Activated CD4-positive, alpha-beta T cell treated with anti-CD3 and anti-CD28 coated beads for 36 hours (primary cell): ENCODE measurements around the gene RAB17. TPM values are rescaled to one million over a fixed set of nuclear protein-coding genes. Genes with fewer than 3 reads are reported as not detected.
"Not testable (repeated sequence)": the region's sequence is repeated elsewhere in the genome, so short reads cannot be mapped to it uniquely, and the experiment has no call there.

ENCODE experiments used
- ATAC-seq: fragments of 200-7000 bp; cut with Tn5 transposase; one replicate; pipeline ENCODE4 v1.10.0; 2021; ENCODE audit warnings: mild to moderate bottlenecking, moderate library complexity
- CTCF ChIA-PET: fragments of 350-600 bp; sonication (Branson Sonifier 250); formaldehyde crosslinking; loops from one replicate; lab custom pipeline; 2021; ENCODE audit warnings: antibody characterized with exemption; lab: Charles Lee
- POLR2A ChIA-PET: fragments of 350-600 bp; sonication (Branson Sonifier 250); formaldehyde crosslinking; loops from one replicate; lab custom pipeline; 2021; ENCODE audit warnings: antibody characterized with exemption, inconsistent platforms; lab: Charles Lee
- DNase-seq: peaks from one replicate; pipeline ENCODE4 v3.0.0-alpha.2; 2020
- H3K27ac Mint-ChIP-seq: one replicate; pipeline ENCODE4 v1.8.0; 2021; ENCODE audit warnings: mixed read lengths
- H3K27me3 Mint-ChIP-seq: one replicate; pipeline ENCODE4 v1.8.0; 2021; ENCODE audit warnings: mixed read lengths
- H3K36me3 Mint-ChIP-seq: one replicate; pipeline ENCODE4 v1.8.0; 2021; ENCODE audit warnings: low read depth, mixed read lengths
- H3K4me1 Mint-ChIP-seq: one replicate; pipeline ENCODE4 v1.8.0; 2021; ENCODE audit warnings: mixed read lengths
- H3K4me3 Mint-ChIP-seq: one replicate; pipeline ENCODE4 v1.8.0; 2021; ENCODE audit warnings: mild to moderate bottlenecking, moderate library complexity, mixed read lengths
- H3K9me3 Mint-ChIP-seq: one replicate; pipeline ENCODE4 v1.8.0; 2021; ENCODE audit warnings: low read depth, mixed read lengths
- intact Hi-C, 2 experiments: fragments of 100-400 bp; cut with DNase I in 1 of 2; cut with micrococcal nuclease in 1 of 2; formaldehyde crosslinking; loops; one replicate each; pipeline versions ENCODE4 v1.14.2 to v1.15.1; 2022 to 2024; cut with DNase I, micrococcal nuclease
- total RNA-seq, 2 experiments: library from RNA; stranded (reverse); gene quantifications; one replicate each; pipeline ENCODE4 v1.2.3, GENCODE V29; 2021

RAB17 gene
- total RNA-seq, 2 experiments from 2014 or later: 0.18 to 0.30 TPM

GRCh38 chr2:237597196-237598145 is 6.9 kb upstream of the RAB17 start:
- Mint-ChIP-seq H3K27ac (no peak overlapping the region), H3K4me3 (no peak overlapping the region), H3K36me3 (no peaks in the 10 kb centered on the region), H3K27me3 (no peaks in the 10 kb centered on the region), H3K4me1 (peaks cover 7% of the 10 kb centered on the region), H3K9me3 (no peaks in the 10 kb centered on the region)
- intact Hi-C loops: no loop called here
- ATAC-seq (no peak), DNase-seq (no peak)
- CTCF ChIA-PET: interaction anchor here (0.6 kb wide), 1 partner anchor 8 kb away, joined by 3 read pairs; no protein-coding TSS in a partner anchor
- POLR2A ChIA-PET: no interaction called here

- intact Hi-C loops: no loop called here
- Mint-ChIP-seq H3K36me3 (no peaks in the 10 kb centered on the region), H3K27me3 (no peaks in the 10 kb centered on the region), H3K4me1 (peaks cover 7% of the 10 kb centered on the region), H3K4me3 (no peak overlapping the region), H3K9me3 (no peaks in the 10 kb centered on the region), H3K27ac (no peak overlapping the region)
- CTCF ChIA-PET: interaction anchor here (0.6 to 0.8 kb wide), 2 partner anchors 9 to 15 kb away, joined by 3 read pairs; no protein-coding TSS in a partner anchor
- DNase-seq (no peak), ATAC-seq (no peak)
- POLR2A ChIA-PET: interaction anchor here (0.6 kb wide), 1 partner anchor 489 kb away, joined by 3 read pairs; no protein-coding TSS in a partner anchor
Measured at GRCh38 chr2:237596520-237597195, 6.1 kb upstream of the RAB17 start.

DNA sequence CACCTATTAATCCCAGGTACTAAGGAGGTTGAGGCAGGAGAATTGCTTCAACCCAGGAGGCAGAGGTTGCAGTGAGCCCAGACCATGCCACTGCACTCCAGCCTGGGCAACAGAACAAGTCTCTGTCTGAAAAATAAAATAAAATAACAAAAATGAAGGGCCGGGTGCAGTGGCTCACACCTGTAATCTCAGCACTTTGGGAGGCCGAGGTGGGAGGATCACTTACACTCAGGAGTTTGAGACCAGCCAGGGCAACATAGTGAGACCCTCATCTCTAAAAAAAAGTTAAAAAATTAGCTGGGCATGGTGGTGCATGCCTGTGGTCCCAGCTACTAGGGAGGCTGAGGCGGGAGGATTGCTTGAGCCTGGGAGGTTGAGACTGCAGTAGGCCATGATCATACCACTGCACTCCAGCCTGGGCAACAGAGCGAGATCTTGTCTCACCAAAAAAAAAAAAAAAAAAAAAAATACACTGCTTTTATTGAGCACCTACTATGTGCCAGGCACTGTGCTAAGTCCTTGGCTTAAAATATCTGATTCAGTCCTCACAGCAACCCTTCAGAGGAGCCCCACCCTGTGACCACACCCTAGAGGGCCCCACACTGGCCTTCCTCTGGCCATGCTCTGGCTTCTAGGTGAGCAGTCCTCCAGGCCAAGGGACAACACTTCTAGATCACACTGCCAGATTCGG is 5.4 kb upstream of the RAB17 start:
- DNase-seq, intact Hi-C loops, H3K27me3 Mint-ChIP-seq, H3K4me3 Mint-ChIP-seq, H3K9me3 Mint-ChIP-seq, ATAC-seq, H3K36me3 Mint-ChIP-seq, H3K27ac Mint-ChIP-seq: not testable (repeated sequence)
- POLR2A ChIA-PET: interaction anchor here (0.6 kb wide), 1 partner anchor 490 kb away, joined by 3 read pairs; no protein-coding TSS in a partner anchor
- peaks cover 14% of the 10 kb centered on the region for H3K4me1 Mint-ChIP-seq
- CTCF ChIA-PET: interaction anchor here (0.8 kb wide), 1 partner anchor 14 kb away, joined by 3 read pairs; no protein-coding TSS in a partner anchor

DNA sequence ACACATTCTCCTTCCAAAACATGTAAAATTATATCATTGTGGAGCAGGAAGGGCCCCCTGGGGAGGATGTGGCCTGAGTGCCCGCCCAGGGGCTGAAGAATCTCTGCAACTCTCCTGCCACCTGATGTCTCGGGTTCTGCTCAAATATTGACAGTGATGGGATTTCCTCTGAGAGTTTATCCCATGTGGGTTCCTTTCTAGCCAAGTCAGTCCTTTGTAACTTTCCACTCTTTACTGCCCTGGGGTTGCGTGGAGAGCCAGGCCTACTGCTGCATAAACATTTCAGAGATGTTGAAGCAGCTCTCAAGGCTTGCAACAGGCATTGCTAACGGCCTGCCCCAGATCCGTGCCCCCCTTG is 4.0 kb upstream of the RAB17 start:
- DNase-seq (no peak), ATAC-seq (no peak)
- Mint-ChIP-seq H3K36me3 (no peaks in the 10 kb centered on the region), H3K9me3 (no peaks in the 10 kb centered on the region), H3K27ac (no peak overlapping the region), H3K27me3 (no peaks in the 10 kb centered on the region), H3K4me1 (peaks cover 16% of the 10 kb centered on the region), H3K4me3 (no peak overlapping the region)
- intact Hi-C loops: no loop called here
- ChIA-PET POLR2A (no interaction called here), CTCF (no interaction called here)

GRCh38 chr2:237593596-237594320 is 3.2 kb upstream of the RAB17 start:
- Mint-ChIP-seq H3K27ac (no peak overlapping the region), H3K4me3 (no peak overlapping the region), H3K27me3 (no peaks in the 10 kb centered on the region), H3K9me3 (no peaks in the 10 kb centered on the region), H3K4me1 (peaks cover 16% of the 10 kb centered on the region), H3K36me3 (no peaks in the 10 kb centered on the region)
- DNase-seq (no peak), ATAC-seq (no peak)
- intact Hi-C loops: no loop called here
- ChIA-PET CTCF (no interaction called here), POLR2A (no interaction called here)

DNA sequence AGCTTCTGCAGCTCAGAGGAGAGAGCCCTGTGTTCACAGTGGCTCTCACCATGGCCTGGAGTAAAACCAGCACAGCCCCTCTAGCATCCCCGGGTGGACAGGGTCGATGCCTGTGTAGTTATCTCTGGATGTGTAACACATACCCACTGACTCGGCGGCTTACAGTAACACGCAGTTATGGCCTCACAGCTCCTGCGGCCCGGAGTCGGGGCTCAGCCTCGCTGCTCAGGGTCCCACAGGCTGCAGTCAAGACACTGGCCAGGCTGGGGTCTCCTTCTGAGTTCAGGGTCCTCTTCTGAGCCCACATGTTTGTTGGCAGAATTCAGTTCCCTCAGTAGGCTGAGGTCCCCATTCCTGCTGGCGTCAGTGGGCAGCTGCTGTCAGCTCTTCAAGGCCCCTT is 2.5 kb upstream of the RAB17 start:
- CTCF ChIA-PET: no interaction called here
- Mint-ChIP-seq H3K9me3 (no peaks in the 10 kb centered on the region), H3K36me3 (no peaks in the 10 kb centered on the region), H3K4me3 (no peak overlapping the region), H3K27me3 (no peaks in the 10 kb centered on the region), H3K4me1 (peaks cover 12% of the 10 kb centered on the region), H3K27ac (no peak overlapping the region)
- no peak for DNase-seq
- no peak for ATAC-seq
- intact Hi-C loops: no loop called here
- POLR2A ChIA-PET: no interaction called here

DNA sequence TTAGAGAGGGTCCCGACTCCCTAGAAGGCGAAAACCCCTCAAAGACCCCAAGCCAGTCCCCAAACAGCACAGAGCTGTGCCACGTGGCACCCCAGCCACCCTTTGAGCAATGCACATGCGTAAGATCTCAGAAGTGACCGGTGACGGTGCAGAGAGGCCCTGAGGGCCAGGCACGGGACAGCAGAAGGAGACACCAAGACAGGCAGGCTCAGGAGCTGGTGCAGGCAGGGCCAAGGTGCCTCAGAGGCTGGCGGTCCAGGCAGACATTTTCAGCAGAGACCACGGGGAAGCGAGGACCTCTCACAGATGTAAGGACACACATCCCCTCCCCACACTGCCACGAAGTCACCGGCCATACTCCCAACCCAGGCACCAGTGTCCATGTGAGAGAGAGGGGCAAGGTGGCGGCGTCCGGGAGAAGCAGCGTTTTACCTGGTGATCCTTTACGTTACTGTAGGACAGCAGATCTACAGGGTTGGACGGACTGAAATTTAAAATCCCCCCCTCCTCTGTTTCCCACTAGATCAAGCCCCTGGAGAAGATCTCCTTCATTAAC is 2.0 kb upstream of the RAB17 start:
- ChIA-PET CTCF (interaction anchor here (0.7 to 0.8 kb wide), 2 partner anchors 152 to 365 kb away, joined by 3 read pairs; no protein-coding TSS in a partner anchor), POLR2A (interaction anchor here (0.6 kb wide), 1 partner anchor 95 kb away, joined by 4 read pairs; no protein-coding TSS in a partner anchor)
- H3K27me3 Mint-ChIP-seq: no peaks in the 10 kb centered on the region
- no peaks in the 10 kb centered on the region for H3K36me3 Mint-ChIP-seq
- no peak overlapping the region for H3K4me3 Mint-ChIP-seq
- peaks cover 10% of the 10 kb centered on the region for H3K4me1 Mint-ChIP-seq
- intact Hi-C loops: no loop called here
- H3K27ac Mint-ChIP-seq: no peak overlapping the region
- H3K9me3 Mint-ChIP-seq: no peaks in the 10 kb centered on the region
- no peak for DNase-seq
- no peak for ATAC-seq

DNA sequence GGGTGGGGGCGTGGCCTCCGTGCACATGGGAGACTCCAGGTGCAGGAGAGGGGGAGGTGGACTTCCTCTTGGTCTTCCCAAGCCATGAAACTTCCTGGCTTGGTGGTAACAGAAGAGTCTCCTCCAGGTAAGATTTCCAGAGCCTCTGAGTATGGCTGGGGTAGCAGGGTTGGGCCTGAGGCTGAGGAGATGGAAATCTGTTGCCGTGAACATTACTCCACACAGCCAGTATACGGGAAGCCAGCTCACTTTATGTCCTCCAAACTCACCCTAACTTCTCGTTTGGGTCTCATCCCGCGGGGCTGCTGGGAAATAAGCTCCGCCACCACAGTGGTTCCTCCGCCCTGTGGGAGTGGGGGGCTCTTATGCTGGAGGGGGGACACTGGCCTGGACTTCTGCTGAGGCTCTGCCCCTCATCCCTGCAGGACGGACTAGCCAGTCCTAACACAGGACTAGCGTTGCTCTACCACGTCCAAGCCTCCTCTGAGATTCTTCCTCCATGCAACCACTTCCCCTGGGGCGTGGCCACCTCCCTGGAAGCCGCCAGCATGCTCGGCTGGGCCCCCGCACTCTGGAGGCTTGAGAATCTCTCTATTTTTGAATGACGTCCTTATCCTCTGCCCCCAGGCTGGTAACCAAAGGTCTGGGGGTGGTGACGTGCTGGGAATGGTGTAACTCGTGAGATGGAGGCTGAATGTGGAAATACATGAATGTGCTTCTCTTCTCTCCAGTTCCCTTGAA is 777 bp upstream of the RAB17 start:
- peak; percentile 42 for DNase-seq
- CTCF ChIA-PET: interaction anchor here (0.6 to 0.8 kb wide), 2 partner anchors 10 to 156 kb away, joined by 3 read pairs; no protein-coding TSS in a partner anchor
- Mint-ChIP-seq H3K27ac (no peak overlapping the region), H3K9me3 (no peaks in the 10 kb centered on the region), H3K4me3 (no peak overlapping the region), H3K36me3 (no peaks in the 10 kb centered on the region), H3K4me1 (peaks cover 10% of the 10 kb centered on the region), H3K27me3 (no peaks in the 10 kb centered on the region)
- POLR2A ChIA-PET: no interaction called here
- ATAC-seq: peak; percentile 58
- intact Hi-C loops: no loop called here

GRCh38 chr2:237588044-237588696 is 2.4 kb downstream of the RAB17 start:
- DNase-seq: no peak
- H3K4me1 Mint-ChIP-seq: peaks cover 10% of the 10 kb centered on the region
- H3K27ac Mint-ChIP-seq: no peak overlapping the region
- H3K4me3 Mint-ChIP-seq: no peak overlapping the region
- ChIA-PET POLR2A (no interaction called here), CTCF (interaction anchor here (0.6 kb wide), 3 partner anchors 157 to 879 kb away, joined by 3 read pairs; no protein-coding TSS in a partner anchor)
- no peak for ATAC-seq
- H3K27me3 Mint-ChIP-seq: no peaks in the 10 kb centered on the region
- no peaks in the 10 kb centered on the region for H3K9me3 Mint-ChIP-seq
- no peaks in the 10 kb centered on the region for H3K36me3 Mint-ChIP-seq
- intact Hi-C loops: no loop called here
